ENCODE measurements around the gene NCAPG2. TPM values are rescaled to one million over a fixed set of nuclear protein-coding genes. Genes with fewer than 3 reads are reported as not detected.

Gene NCAPG2
- total RNA-seq, 1 donor from 2014 or later: 3.2 TPM

DNA sequence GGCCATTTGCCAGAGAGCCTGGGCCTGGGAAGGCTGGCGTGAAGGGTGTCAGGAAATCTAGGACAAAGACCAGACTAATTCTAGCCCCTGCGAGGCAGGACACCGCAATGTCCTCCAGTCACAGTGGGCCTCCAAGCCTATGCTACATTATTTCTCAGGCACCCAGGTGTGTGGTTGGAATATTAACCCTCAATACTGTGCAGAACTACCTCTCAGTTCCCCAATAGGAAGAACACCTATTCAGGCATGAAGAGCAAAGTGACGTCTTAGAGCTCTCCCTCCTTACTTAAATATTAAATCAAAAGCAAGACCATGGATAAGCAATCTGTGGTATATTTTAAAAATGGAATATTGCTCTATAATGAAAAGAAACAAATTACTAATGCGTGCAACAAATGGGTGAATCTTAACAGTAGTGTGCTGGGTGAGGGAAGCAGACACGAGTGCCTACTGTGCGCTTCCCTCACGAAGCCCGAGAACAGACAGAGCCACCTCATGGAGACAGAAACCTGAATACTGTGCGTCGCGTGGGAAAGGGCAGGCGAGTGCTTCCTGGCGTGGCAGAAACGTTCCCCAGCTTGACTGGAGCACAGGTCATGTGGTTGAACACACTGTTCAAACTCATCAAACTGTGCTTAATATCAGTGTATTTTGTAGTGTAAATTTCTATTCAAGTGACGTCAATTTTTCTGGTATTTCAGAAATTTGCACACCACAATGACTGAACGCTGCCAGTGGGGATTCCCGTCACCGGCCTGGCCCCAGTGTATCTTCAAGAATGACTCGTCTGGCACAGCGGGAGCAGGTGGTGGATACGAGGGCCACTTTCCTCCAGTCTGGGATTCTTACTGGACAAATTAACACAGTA, 101.5 kb downstream of the NCAPG2 start:
- DNase-seq (ENCODE audit: low read depth) (no peak), FAIRE-seq (no peak)
- H3K4me3 ChIP-seq (ENCODE audit: low read depth, low read length): no peak overlapping the region
- H3K27me3 ChIP-seq (ENCODE audit: control insufficient read depth, insufficient read depth, low read length): no peaks in the 10 kb centered on the region
- no peaks in the 10 kb centered on the region for H3K36me3 ChIP-seq (ENCODE audit: control insufficient read depth, insufficient read depth, low read length)
- TF ChIP-seq, protein P1, sequence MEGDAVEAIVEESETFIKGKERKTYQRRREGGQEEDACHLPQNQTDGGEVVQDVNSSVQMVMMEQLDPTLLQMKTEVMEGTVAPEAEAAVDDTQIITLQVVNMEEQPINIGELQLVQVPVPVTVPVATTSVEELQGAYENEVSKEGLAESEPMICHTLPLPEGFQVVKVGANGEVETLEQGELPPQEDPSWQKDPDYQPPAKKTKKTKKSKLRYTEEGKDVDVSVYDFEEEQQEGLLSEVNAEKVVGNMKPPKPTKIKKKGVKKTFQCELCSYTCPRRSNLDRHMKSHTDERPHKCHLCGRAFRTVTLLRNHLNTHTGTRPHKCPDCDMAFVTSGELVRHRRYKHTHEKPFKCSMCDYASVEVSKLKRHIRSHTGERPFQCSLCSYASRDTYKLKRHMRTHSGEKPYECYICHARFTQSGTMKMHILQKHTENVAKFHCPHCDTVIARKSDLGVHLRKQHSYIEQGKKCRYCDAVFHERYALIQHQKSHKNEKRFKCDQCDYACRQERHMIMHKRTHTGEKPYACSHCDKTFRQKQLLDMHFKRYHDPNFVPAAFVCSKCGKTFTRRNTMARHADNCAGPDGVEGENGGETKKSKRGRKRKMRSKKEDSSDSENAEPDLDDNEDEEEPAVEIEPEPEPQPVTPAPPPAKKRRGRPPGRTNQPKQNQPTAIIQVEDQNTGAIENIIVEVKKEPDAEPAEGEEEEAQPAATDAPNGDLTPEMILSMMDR (IDR thresholded peaks at IDR 0.05; ENCODE audit: insufficient read depth, low read length, severe bottlenecking): no peak

DNA sequence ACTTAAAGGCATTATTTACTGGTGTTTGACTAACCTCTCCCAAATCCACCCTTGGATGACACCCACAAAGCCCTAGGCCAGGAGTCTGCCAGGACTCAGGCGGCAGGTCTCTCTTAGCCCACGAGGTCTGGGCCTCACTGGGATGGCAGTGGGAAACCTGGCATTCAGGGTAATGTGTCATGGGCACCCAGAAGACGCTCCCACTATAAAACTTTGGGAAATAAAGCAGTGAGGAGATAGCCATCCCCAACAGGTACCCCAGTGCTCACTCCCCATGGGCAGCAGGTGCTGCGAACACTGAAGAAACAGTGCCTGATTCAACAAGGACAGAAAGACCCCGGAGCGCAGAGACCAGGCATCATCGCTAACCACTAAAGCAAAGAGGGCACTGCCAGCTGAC, 102.6 kb downstream of the NCAPG2 start:
- TF ChIP-seq, protein P1 (IDR thresholded peaks at IDR 0.05; ENCODE audit: insufficient read depth, low read length, severe bottlenecking): no peak
- no peaks in the 10 kb centered on the region for H3K36me3 ChIP-seq (ENCODE audit: control insufficient read depth, insufficient read depth, low read length)
- FAIRE-seq (no peak), DNase-seq (ENCODE audit: low read depth) (no peak)
- no peak overlapping the region for H3K4me3 ChIP-seq (ENCODE audit: low read depth, low read length)
- no peaks in the 10 kb centered on the region for H3K27me3 ChIP-seq (ENCODE audit: control insufficient read depth, insufficient read depth, low read length)

DNA sequence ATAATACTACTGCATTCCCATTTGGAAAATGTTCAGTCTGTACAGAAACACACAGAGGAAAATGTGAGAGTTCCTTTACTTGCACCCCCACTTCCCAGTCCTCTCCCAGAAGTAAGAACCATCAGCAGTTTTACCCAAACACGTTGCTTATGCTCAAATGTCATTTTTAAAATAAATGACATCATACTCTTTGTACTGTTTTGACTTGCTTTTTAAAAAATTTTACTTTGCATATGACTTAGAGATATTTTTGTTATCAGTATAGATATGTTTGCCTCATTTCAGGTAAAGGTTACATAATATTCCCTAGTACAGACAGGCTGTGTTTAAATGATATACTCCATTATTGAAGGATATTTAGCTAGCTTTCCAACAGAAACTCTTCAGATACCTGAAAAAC, 103.5 kb downstream of the NCAPG2 start:
- FAIRE-seq: no peak
- TF ChIP-seq, protein P1 (IDR thresholded peaks at IDR 0.05; ENCODE audit: insufficient read depth, low read length, severe bottlenecking): no peak
- no peaks in the 10 kb centered on the region for H3K27me3 ChIP-seq (ENCODE audit: control insufficient read depth, insufficient read depth, low read length)
- H3K36me3 ChIP-seq (ENCODE audit: control insufficient read depth, insufficient read depth, low read length): no peaks in the 10 kb centered on the region
- no peak for DNase-seq (ENCODE audit: low read depth)
- no peak overlapping the region for H3K4me3 ChIP-seq (ENCODE audit: low read depth, low read length)

DNA sequence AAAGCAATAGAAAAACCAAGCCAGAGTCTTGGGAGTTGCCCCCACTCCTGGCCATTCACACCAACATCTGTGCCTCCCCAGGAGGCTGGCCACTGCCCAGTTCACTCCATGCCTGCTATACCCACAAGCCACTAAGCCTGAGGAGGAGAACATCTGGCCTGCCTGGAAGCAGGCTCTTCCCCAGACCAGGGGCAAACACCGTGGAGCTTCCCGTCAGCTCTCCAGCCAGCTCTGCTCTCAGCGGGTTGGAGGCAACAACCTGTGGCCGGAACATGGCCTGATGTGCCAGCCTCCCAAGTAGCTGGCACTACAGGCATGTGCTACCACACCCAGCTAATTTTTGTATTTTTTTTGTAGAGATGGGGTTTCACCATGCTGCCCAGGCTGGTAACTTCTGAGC, 107.9 kb downstream of the NCAPG2 start:
- Histone ChIP-seq H3K4me3 (ENCODE audit: low read depth, low read length) (no peak overlapping the region), H3K27me3 (ENCODE audit: control insufficient read depth, insufficient read depth, low read length) (no peaks in the 10 kb centered on the region), H3K36me3 (ENCODE audit: control insufficient read depth, insufficient read depth, low read length) (no peaks in the 10 kb centered on the region)
- no peak for DNase-seq (ENCODE audit: low read depth)
- no peak for FAIRE-seq
- TF ChIP-seq, protein P1 (IDR thresholded peaks at IDR 0.05; ENCODE audit: insufficient read depth, low read length, severe bottlenecking): no peak

DNA sequence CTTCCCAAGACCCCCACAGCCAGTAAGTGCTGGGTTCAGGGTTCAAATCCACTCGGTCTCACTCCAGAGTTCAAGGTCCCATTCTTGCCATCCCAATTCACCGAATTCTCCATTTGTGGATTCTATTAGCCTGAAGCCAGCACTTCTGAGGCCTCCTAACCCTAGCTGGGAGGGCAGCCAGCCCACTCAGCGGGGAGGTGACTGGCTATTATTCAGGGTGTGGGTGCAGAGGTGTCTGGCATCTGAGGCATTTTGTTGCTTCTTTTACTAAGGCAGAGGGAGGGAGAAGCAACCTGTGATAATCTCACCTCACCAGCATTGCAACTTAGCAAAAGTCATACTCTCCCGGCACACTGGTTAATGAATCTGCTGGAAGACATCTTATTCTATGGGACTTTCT, 108.3 kb downstream of the NCAPG2 start:
- TF ChIP-seq, protein P1 (IDR thresholded peaks at IDR 0.05; ENCODE audit: insufficient read depth, low read length, severe bottlenecking): no peak
- no peak overlapping the region for H3K4me3 ChIP-seq (ENCODE audit: low read depth, low read length)
- DNase-seq (ENCODE audit: low read depth) (no peak), FAIRE-seq (no peak)
- no peaks in the 10 kb centered on the region for H3K36me3 ChIP-seq (ENCODE audit: control insufficient read depth, insufficient read depth, low read length)
- no peaks in the 10 kb centered on the region for H3K27me3 ChIP-seq (ENCODE audit: control insufficient read depth, insufficient read depth, low read length)

All from bronchial epithelial cell (primary cell).